ENCODE measurements around the gene VIPR2.

The VIPR2 gene

DNA sequence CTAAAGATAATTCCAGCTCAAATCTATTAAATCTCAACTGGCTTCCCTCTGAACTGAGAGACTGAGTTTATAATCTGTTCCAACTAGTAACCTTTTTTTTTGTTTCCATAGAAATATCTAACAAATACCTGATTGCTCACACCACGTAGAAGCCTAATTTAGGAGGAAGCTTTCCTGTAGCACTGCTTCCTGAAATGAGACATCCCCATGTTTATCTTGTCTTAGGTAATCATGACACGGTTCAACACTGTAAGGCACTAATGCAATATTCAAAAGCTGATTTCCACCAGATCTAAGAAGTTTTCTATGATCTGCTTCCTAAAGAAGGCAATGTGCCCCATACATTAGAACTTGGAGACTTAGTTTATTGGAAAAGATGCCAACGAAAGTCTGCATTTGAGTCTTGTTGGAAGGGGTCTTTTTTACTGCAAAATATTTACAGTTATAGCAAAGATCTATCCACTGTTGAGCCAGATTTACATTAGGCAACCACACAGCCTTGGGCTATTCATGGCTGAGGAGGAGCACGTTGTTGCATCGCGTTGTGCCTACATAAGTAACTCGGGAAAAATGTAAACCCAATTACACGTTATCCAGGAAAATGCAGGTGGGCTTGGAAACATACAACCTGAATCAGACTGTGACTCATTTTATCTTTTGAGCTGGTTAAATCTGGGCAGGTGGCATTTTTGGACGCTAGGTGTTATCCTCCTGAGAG is 66.3 kb downstream of the VIPR2 start:
- no peak for DNase-seq (ENCODE audit: low read depth)
- H3K4me3 ChIP-seq (replicated peaks; ENCODE audit: low read depth, low read length), result no peak overlapping the region
- TF ChIP-seq, protein P1, sequence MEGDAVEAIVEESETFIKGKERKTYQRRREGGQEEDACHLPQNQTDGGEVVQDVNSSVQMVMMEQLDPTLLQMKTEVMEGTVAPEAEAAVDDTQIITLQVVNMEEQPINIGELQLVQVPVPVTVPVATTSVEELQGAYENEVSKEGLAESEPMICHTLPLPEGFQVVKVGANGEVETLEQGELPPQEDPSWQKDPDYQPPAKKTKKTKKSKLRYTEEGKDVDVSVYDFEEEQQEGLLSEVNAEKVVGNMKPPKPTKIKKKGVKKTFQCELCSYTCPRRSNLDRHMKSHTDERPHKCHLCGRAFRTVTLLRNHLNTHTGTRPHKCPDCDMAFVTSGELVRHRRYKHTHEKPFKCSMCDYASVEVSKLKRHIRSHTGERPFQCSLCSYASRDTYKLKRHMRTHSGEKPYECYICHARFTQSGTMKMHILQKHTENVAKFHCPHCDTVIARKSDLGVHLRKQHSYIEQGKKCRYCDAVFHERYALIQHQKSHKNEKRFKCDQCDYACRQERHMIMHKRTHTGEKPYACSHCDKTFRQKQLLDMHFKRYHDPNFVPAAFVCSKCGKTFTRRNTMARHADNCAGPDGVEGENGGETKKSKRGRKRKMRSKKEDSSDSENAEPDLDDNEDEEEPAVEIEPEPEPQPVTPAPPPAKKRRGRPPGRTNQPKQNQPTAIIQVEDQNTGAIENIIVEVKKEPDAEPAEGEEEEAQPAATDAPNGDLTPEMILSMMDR (IDR thresholded peaks at IDR 0.05; ENCODE audit: low read length, missing control alignments), result no peak

DNA sequence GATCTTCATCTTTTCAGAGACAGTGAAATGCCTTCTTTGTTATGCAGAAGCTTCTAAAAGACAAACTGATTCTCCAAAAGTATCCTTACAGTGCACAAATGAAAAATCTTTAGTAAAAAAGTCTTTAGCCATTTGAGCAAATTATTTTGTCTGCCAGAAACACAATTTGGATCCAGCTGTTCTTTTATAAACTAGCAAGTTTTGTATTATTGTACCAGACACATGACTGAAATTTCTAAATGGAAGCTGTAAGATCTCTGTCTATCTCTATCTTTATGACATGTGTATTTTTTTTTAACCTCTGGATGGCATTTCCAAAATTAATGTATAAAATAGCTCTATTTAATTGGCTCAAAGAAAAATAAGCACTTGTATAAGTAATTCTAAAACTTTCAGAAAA is 68.3 kb downstream of the VIPR2 start:
- TF ChIP-seq, protein P1 (IDR thresholded peaks at IDR 0.05; ENCODE audit: low read length, missing control alignments), result no peak
- DNase-seq (ENCODE audit: low read depth), result no peak
- no peak overlapping the region for H3K4me3 ChIP-seq (replicated peaks; ENCODE audit: low read depth, low read length)

DNA sequence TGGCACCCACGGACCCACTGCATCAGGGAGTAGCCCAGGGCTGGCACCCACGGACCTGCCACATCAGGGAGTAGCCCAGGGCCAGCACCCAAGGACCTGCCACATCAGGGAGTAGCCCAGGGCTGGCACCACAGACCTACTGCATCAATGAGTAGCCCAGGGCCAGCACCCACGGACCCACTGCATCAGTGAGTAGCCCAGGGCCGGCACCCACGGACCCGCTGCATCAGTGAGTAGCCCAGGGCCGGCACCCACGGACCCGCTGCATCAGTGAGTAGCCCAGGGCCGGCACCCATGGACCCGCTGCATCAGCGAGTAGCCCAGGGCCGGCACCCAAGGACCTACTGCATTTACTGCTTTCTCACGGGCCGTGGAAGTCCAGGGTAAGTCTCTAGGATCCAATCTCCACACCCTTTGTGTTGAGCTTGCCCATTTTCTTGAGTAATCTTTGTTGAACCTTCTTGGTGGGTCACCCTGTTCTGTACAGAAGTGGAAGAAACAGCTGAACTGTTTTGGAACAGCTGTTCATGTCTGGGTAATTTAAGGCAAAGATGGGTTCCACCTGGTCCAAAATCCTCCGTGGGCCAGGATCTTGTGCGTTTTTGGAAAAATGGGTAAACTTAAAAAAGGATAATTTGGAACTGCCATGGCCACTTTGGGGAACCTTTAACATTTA is 69.0 kb downstream of the VIPR2 start:
- TF ChIP-seq, protein P1 (IDR thresholded peaks at IDR 0.05; ENCODE audit: low read length, missing control alignments), result no peak
- H3K4me3 ChIP-seq (replicated peaks; ENCODE audit: low read depth, low read length), result no peak overlapping the region
- no peak for DNase-seq (ENCODE audit: low read depth)

DNA sequence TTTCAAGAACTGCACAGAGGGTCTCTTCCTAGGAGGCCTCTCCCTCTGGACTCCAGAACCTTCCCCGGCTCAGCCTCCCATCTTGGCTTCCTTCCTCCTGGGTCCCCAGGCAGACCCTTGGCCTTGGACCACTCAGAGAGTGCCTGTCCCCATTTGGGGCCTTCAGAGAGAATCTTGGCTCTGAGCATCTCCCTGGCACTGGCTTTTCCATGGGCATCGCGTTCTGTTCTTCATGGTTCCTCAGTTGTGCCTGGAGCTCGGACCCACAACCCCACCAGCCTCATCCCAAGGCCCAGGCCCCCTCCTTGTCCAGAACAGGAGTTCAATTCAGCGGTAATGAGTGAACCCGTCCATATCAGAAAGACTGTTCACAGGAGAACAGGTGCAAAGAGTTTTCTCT is 73.4 kb downstream of the VIPR2 start:
- no peak overlapping the region for H3K4me3 ChIP-seq (replicated peaks; ENCODE audit: low read depth, low read length)
- DNase-seq (ENCODE audit: low read depth), result no peak
- TF ChIP-seq, protein P1 (IDR thresholded peaks at IDR 0.05; ENCODE audit: low read length, missing control alignments), result no peak

DNA sequence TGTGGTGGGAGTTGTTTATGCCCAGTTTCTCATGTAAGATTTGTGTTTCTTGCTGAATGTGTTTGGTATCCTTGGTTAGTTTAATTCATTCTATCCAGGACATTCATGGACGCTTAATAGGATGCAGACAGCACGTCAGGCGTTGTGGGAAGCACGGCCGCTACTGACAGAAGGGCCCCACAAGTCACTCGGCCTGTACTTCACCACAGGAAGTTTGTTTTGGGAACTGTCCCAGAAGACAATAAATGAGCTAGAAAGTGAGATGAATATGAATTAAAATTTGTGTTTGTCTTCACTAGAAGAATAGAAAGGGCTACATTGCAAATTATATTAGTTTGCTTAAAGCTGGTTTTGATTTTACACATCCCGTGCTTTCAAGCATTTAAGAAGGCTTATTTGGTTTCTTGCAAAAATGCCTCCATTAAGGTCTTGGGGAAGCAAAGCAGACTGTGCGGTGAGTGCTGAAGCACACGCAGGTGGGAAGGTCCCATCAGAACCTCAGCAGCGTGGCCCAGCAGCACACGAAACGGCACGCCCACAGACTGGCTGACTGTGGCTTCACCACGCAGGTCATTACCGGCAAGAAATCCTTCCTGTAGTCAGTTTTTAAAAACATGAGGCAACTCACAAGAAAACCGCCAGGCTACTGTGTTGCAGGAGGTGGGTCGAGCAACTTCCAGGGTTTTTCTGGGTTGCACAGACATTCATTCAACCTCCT is 74.1 kb downstream of the VIPR2 start:
- H3K4me3 ChIP-seq (replicated peaks; ENCODE audit: low read depth, low read length), result no peak overlapping the region
- TF ChIP-seq, protein P1 (IDR thresholded peaks at IDR 0.05; ENCODE audit: low read length, missing control alignments), result no peak
- DNase-seq (ENCODE audit: low read depth), result peak; percentile 22

DNA sequence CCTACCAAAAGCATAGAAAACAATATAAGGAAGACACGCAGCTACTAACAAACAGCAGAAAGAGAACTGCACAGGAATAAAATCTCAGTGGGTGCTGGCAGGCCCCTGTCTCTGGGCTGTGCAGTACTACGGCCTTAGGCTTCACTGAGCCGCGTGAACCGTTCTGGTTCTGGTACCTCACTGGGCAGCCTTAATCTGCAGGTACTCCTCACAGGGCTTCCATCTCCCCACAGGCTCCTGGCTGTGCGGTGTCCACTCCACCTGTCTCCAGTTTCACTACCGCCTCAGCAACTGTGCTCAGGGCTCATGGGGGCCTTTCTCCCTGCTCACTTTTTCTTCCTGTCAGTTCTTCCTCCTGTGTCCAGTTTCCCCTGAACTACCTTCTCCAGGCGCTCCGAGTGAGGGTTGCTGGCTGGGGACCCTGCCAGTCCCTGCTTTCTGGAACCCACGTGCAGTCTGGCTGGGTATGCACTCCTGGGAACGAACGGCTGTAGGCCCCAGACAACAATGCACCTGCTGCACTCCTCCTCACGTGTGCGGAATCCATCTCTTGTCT is 75.7 kb downstream of the VIPR2 start:
- TF ChIP-seq, protein P1 (IDR thresholded peaks at IDR 0.05; ENCODE audit: low read length, missing control alignments), result no peak
- no peak for DNase-seq (ENCODE audit: low read depth)
- no peak overlapping the region for H3K4me3 ChIP-seq (replicated peaks; ENCODE audit: low read depth, low read length)

Data from fibroblast of pulmonary artery (primary cell).